22Rv1 (cell line): ENCODE results near the gene MGAT5B.

Experiments
- H3K27ac ChIP-seq: fragments of 450-650 bp; 2 replicates; pipeline ENCODE4 v1.5.1; 2017
- CTCF ChIP-seq: fragments of 450-650 bp; IDR thresholded peaks from 2 replicates; pipeline ENCODE4 v1.5.1; 2017; ENCODE audit warnings: mild to moderate bottlenecking
- ZFX ChIP-seq: fragments of 450-650 bp; IDR thresholded peaks from 2 replicates; pipeline ENCODE4 v1.6.1; 2017; ENCODE audit warnings: antibody characterized with exemption, borderline replicate concordance

The MGAT5B gene

GRCh38 chr17:76951375-76951905, 83.2 kb downstream of the MGAT5B start:
- H3K27ac ChIP-seq: no peak overlapping the region
- TF ChIP-seq ZFX (no peak), CTCF (no peak)

GRCh38 chr17:76952402-76952801, 84.2 kb downstream of the MGAT5B start:
- no peak overlapping the region for H3K27ac ChIP-seq
- TF ChIP-seq CTCF (no peak), ZFX (no peak)

GRCh38 chr17:76953066-76953465, 84.9 kb downstream of the MGAT5B start:
- TF ChIP-seq CTCF (no peak), ZFX (no peak)
- no peak overlapping the region for H3K27ac ChIP-seq

GRCh38 chr17:76953946-76954345, 85.7 kb downstream of the MGAT5B start:
- H3K27ac ChIP-seq: no peak overlapping the region
- no peak for TF ChIP-seq ZFX
- no peak for TF ChIP-seq CTCF

GRCh38 chr17:76955191-76955590, 87.0 kb downstream of the MGAT5B start:
- TF ChIP-seq ZFX (no peak), CTCF (no peak)
- H3K27ac ChIP-seq: no peak overlapping the region

- TF ChIP-seq ZFX (no peak), CTCF (no peak)
- H3K27ac ChIP-seq: no peak overlapping the region
Observed at GRCh38 chr17:76956846-76957540, 88.8 kb downstream of the MGAT5B start.

GRCh38 chr17:76957678-76958464, 89.7 kb downstream of the MGAT5B start:
- no peak overlapping the region for H3K27ac ChIP-seq
- TF ChIP-seq CTCF: no peak
- TF ChIP-seq ZFX: no peak
